Measurements from ENCODE around the gene TMEM100.

The TMEM100 gene

DNA sequence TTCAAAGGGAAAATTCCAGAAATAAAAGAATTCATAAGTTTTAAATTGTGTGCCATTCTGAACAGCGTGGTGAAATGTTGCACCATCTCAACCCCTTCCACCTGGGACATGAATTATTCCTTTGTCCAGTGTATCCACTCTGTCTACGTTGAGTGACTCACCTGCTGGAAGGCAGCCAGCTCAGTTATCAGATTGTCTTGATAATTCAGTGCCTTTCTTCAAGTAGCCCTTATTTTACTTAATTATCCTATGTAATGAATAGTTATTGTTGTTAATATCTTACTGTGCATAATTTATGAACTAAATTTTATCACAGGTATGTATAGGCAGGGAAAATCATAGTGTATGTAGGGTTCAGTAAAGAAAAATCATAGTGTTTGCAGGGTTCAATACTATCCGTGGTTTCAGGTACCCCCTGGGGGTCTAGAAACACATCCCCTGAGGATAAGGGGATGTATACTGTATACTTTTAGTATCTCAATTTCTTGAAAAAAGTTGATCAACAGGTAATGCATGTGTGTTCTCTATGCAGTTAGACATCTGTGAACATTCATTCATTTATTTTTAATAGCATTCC lies 20.5 kb upstream of the TMEM100 start:
- no peak for DNase-seq

GRCh38 chr17:55742272-55743102 lies 19.8 kb upstream of the TMEM100 start:
- DNase-seq = no peak

DNA sequence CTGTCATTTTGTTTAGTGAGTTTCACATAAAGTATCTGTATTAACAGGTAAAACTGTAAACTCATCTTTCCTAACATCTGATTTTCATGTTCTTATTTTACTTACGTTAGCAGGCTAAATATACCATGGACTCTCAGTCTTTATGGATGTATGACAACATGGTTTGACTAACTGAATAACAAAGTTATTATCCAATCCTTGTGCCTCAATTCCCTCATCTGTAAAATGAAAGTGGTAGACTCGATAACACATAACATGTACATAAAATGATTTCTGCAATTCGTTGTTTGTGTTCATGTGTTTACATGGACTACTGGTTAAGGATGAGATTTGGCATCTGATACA lies 18.7 kb upstream of the TMEM100 start:
- no peak for DNase-seq

- DNase-seq = no peak
Measured at GRCh38 chr17:55740511-55741355, 18.1 kb upstream of the TMEM100 start.

- DNase-seq = no peak
Measured at GRCh38 chr17:55737976-55738501, 15.4 kb upstream of the TMEM100 start.

- DNase-seq = no peak
Measured at GRCh38 chr17:55735731-55736405, 13.2 kb upstream of the TMEM100 start.

DNA sequence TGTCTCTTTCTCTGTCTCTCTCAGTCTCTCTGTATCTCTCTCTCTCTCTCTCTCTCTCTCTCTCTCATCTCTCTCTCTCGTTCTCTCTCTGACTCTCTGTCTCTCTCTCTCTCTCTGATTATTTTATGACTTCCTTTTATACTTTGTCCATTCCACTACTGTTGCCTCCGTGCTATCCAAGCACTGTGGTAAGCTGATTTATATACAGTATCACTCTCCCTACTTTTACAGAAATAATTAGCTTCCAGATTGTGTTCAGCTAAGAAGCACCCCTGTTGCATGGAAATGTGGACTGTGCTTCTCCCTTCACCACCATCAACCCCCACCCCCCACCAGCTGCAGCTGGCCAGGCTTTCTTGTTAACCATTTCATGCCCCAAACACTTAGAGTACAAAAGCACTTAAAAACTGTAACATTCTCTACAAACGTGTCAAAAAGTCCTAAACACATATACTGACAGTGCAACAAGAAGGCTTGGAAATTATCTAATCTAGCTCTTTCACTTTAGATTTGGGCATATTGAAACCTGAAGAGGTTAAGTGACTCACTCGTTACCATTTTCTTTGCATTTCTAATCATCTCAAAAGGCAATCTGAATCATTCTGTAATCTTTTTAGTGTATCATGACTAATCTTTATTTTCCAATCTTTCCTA lies 11.6 kb upstream of the TMEM100 start:
- no peak for DNase-seq

DNA sequence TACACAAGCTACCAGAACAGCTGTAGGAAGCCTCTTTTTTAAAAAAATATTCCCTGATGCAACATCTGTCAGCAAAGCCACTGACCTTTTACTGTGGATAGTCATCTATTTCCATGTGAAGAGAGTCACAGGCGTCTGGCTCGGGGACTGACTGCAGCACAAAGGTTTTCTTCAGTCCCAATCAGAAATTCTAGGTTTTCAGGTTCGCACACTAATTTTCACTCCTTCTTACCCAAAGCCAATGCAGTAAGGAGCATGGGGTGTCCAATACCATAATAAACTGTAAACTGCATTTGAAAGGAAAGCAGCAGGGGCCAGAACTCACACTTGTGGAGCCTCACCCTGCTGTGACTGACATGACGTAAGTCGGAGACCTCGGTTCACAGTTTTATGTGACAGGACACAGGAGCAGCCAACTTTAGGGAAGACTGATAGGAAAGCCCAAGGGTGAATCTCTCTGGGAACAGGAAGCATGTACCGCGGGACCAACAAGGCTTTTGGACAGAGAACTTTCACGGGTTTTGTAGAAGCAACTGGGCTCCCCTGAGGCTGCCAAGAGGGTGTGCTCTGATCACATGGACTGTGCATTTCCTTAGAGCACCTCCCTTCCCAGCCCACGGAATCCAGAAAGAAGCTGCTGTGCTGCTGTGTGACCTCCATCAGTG lies 9.1 kb upstream of the TMEM100 start:
- DNase-seq = no peak

GRCh38 chr17:55730808-55731207 lies 8.1 kb upstream of the TMEM100 start:
- DNase-seq = no peak

- DNase-seq = no peak
Measured at GRCh38 chr17:55730380-55730779, 7.7 kb upstream of the TMEM100 start.

GRCh38 chr17:55729484-55729883 lies 6.8 kb upstream of the TMEM100 start:
- no peak for DNase-seq

DNA sequence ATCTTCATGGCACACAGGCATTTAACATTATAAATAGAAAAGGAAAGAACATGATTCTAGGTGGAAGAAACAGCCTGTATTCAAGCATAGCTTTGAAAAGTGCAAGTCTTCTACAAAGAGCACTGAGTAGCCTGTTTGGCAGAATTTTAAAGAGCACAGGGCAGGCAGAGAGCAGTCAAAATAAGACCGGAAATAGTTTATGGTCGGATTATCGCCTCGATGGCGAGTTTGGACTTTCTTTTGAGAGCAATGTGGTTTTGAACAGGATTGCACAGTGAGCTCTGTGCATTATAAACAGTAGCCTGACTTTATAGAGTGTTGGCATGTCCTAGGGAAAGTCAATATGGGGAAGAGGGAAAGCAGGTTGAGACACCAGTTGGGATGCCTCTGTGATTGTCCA lies 6.2 kb upstream of the TMEM100 start:
- no peak for DNase-seq

GRCh38 chr17:55728361-55728760 lies 5.7 kb upstream of the TMEM100 start:
- no peak for DNase-seq

GRCh38 chr17:55727920-55728319 lies 5.3 kb upstream of the TMEM100 start:
- no peak for DNase-seq

DNA sequence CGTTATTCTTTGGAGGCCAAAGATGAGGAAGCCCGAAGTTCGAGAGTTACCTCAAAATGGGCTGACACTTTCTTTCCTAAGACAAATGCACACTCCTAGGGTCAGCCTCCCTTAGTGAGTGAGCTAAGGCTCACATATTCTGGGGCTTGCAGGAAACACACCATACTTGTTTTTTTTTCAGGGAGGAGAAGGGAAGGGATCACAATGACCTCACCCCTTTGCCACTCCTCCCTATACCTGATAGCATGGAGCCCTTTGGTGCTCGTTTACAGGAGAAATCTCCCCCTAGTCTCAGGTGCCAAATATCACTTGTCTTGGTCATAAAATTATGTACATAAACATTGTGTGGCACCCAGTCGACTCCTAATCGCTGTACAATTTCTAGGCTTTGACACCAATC lies 4.6 kb upstream of the TMEM100 start:
- DNase-seq = no peak

GRCh38 chr17:55726440-55726839 lies 3.8 kb upstream of the TMEM100 start:
- DNase-seq = no peak

DNA sequence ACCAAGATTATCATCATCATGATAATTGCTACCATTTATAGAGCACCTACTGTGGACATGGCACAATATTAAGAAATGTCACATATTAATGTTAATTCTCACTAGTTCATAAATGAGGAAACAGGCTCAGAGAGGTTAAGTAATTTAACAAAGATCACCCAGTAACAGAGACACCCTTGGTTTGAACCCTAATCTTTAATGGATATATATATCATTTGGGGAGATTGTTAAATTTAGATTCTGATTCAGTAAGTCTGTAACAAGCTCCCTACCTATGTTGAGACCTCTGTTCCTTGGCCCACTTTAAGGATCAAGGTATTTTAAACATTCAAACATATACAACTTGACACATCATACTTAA lies 804 bp upstream of the TMEM100 start:
- DNase-seq = no peak

- DNase-seq = no peak
Measured at GRCh38 chr17:55722016-55722736, 488 bp downstream of the TMEM100 start.

DNA sequence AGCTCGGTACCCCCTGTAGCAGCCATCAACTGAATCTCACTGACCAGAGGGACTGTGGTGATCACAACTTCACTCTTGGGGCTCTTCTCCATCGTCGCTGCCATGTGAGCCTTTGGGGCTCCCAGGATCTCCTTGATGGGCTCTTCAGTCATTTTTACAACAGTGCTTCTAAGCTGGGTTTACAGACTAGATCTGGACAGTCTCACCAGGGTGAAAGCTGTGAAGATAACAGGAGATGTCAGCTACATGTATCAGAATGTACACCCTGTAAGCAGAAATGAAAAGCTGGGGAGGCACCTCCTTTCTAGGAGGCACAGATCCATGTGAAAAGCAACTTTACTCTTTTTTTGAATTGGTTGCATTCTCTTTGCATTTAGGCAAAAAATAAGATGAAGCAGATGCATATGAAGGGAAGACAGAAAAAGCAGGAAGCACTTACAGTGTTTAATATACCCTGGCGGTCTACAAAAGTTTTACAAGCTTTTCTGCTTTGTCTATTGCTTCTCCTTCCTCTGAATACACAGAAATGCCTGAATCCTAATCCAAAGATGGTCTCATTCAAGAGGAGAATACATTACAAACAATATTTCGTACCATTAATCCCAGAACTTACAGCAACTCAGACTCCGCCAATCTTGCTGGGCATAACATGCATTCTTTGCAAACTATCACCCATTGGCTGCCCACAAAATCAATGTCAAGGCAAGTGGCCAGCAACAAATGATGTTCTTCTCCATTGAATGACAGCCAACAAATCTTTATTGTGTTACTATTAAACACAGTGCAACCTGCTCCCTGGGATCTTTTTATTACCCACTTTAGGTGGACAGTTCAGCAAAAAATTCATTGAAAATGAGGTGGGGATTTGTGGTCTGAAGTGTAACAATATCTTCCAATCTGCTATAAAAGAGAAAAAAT lies 1.5 kb downstream of the TMEM100 start:
- DNase-seq = no peak
